Measurements from ENCODE around the gene UBLCP1.
"Not testable (repeated sequence)": the region's sequence is repeated elsewhere in the genome, so short reads cannot be mapped to it uniquely, and the experiment has no call there.

Gene UBLCP1, protein sequence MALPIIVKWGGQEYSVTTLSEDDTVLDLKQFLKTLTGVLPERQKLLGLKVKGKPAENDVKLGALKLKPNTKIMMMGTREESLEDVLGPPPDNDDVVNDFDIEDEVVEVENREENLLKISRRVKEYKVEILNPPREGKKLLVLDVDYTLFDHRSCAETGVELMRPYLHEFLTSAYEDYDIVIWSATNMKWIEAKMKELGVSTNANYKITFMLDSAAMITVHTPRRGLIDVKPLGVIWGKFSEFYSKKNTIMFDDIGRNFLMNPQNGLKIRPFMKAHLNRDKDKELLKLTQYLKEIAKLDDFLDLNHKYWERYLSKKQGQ

DNA sequence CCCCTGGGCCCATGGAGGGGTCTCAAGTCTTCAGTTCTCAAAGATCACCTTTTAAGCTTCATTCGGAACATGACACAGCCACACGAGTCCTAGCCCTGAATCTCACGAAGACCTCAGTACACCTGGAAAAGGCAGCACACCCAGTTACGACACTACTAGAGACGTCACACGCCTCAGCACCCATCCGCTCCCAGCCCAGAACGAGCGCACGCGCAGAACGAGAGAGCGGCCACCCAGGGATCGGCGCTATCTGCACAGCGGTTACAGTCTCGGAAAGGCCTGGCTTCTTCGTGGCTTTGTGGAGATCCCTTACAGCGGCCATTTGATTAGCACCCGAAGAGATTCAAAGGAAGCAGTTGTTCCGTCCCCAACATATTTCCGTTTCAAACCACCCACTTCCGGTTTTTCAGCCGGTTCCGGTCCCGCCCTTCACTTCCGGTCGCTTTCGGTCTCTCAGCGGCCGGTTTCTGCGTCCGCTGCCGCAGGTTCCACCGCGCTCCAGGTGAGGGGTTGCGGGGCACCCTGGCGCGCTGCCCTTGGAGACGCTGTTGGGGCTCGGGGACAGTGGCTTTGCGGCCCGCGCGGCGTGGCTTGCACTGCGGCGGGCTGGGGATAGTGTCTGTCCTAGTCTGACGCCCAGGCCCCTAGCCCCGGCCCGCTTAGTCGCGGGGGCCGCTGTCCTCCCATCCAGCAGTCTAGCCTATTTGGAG is at the start of gene UBLCP1:
Gene UBLCP1 (plus strand): TSS at position 432 of the 710 bp plus-strand sequence. CDS start 5,626 bp downstream, outside the sequence.
- DNase-seq: peak; percentile 87 to 88

DNA sequence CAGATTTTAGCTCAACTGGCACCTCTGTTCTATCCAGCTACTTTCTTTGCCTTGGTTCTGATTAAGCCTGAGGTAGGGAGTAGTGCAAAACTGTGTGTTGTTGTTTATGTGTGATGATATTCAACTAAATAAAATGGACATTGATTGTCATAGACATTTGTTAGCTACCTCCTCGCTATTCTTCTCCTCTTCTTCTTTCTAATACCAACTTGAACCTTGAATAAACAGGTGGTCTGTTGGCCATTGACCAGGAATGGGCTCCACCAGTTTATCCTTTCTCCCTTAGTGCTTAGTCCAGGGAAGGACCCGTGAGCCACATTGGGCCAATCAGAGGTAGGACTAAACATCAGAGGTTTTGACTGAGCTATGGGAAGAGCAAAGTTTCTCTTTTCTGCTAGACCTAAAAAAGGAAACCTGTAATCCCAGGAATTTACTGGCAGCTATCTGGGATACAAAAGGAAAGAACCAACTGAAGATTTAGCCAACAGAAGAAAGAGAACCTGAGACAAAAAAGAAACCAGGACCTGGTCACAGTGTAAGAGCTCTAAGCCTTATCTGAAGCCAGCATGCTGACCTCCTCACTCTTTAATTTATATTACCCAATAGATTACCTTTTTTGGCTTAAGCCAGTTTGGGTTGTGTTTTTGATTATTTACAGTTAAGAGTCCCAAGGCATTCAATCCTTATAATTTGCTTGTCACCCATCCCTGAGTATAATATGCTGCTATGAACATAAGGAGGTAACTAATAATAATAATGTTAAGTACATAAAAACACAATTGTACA is 48.4 kb upstream of the UBLCP1 start:
- no peak for DNase-seq

DNA sequence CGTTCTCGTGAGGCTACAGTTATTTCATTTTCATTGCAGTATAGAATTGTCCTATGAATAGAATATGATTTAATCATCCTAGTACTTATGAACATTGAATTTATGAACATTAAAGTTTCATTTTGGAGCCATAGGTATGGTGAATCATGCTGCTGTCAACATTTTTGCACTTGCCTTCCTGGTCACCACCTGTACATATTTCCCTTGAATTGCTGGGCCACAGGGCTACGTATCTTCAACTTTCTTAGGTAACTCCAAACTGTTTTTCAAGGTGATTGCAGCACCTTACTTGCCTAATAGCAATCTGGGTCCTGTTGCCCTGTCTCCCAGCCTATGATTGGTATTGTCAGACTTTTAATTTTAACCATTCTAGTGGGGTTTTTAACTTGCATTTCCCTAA is 47.2 kb upstream of the UBLCP1 start:
- no peak for DNase-seq

DNA sequence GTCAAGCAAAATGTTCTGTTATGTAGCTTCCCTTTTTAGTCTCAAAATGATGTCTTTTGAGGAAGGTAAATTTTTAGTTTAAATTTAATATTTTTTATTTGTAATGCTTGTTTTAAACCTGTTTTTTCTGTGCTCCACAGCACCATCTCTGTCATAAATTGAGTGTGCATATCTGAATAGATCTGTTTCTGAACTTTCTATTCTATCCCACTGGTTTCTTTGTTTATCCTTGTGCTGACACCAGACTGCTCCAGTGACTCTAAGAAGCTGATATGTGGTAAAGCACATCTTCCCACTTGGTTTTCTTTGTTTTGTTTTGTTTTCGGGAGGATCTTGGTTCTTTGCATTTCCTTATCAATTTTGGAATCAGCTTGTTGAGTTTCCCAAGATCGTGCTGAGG is 46.6 kb upstream of the UBLCP1 start:
- DNase-seq: no peak

DNA sequence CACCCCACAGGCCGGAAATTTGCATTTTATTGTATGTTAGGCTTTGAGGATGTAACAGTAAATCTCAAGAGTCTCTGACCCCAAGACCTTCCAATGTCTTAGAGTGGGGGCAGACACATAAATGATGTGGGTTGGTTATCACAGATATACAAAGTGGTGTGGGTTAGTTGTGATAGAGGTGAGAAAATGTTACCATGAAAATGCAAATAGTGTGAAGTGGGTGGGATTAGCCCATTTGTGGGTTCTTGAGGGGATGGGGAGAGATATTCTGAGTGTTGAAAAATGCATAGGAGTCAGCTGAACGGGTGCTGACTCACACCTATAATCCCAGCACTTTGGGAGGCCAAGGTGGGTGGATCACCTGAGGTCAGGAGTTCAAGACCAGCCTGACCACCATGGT is 45.9 kb upstream of the UBLCP1 start:
- DNase-seq: no peak

DNA sequence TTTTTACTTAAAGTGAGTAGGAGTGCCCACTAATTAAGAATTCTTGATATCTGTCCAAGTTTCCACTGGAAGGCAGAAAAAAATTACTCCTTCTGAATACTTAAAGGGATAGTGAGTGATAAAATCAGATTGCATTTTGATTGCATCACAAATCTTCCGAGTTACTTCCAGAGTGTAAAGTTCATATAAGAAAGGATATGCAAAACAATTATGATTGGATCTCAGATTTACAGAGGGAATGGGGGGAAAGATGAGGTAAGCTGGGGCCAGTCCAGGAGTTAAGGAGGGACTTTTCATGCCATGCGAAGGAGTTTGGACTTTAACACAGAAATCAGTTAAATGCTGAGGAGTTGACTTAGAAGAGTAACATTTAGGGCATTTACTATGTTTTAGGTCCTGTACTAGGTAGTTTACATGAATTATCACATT is 44.5 kb upstream of the UBLCP1 start:
- no peak for DNase-seq

DNA sequence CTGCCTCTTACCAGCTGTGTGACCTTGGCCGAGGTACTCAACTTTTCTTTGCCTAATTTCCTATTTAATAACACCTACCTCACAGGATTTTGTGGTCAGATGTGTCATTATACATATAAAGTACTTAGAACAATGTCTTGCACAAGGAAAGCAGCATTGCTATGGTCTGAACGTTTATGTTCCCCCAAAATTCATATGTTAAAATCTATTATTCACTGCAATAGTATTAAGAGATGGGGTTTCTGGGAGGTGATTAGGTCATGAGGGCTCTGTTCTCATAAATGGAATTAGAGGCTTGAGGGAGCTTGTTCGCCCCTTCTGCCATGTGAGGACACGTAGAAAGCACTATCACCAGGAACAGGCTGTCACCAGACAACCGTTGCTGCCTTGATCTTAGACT is 42.9 kb upstream of the UBLCP1 start:
- DNase-seq: no peak

DNA sequence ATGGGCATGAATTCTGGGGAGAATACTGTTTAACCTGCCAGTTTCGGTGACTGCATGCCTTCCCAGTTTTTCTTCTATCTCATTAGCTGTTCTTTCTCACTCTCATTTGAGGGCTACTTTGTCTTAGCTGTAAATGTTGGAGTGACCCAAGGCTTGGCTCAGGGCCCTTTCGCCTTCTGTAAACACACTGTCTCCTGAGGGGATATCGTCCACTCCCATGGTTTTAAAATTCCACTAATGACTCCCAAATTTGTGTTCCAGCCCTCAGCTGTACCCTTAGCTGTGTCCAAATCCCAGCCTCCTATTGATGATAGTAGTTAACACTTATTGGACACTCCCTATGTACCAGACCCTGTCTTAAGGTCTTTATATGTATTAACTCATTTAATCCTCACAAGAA is 39.6 kb upstream of the UBLCP1 start:
- DNase-seq: no peak

DNA sequence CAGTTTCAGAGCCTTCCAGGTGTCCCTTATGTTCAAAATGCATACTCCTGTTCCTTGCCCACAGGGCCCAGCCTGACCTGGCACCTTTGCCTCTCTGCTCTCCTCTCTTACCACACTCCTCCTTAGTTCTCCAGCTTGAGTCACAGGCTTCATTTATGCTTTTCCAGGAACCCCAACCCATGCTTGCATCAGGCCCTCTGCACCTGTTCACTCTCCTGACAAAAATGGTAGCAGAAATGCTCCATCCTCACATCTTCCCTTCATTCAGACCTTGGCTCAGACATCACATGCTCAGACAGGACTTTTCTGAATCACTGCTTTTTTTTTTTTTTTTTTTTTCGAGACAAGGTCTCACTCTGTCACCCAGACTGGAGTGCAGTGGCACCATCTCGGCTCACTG is 38.6 kb upstream of the UBLCP1 start:
- no peak for DNase-seq

DNA sequence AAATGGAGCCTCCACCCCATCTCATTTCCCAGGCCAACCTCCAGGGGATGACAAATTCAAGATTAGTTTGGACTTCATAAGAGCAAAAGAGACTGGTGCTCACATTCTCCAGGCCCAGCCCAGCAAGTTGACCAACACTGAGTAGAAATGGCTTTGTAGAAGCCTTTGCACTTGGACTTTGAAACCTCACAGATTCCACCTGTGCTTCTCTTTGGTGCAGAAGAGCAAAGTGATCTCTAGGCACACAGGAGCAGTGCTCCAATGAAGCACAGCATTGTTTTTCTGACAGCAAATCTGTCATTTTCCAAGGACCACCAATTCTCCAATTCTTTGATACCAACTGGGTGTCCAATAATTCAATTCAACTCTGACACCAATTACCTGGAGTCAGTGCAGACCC is 36.6 kb upstream of the UBLCP1 start:
- no peak for DNase-seq

DNA sequence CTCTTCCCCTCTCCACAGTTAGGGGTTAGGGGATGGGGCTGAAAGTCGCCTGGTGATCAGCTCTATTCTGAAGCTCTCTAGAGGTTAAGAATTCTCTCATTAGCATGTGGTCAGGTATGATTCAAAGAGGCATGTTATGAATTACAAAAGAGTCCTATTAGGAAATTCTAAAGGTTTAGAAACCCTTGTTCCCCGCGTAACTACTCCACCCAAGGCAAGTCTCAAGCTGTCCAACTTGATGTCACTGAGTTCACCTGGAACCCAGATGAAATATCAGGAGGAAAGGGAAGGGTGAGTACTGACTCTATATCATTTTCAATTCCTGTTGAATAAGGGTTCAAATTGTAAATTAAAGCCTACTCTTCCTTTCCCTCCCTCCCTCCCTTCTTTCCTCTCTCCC is 35.6 kb upstream of the UBLCP1 start:
- no peak for DNase-seq

DNA sequence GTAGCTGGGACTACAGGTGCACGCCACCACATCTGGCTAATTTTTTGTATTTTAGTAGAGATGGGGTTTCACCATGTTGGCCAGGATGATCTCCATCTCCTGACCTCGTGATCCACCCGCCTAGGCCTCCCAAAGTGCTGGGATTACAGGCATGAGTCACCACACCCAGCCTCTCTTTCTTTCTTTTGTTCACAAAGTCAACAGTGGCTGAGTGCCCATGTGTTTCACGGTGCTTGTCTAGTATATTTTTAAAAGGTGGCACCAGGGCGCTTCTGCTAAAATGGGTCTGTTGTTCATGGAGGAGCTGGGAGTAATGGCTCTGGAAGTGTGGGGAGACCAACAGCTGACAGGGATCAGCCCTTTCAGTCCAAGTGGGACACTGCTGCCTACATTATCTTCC is 35.0 kb upstream of the UBLCP1 start:
- not testable (repeated sequence) for DNase-seq

DNA sequence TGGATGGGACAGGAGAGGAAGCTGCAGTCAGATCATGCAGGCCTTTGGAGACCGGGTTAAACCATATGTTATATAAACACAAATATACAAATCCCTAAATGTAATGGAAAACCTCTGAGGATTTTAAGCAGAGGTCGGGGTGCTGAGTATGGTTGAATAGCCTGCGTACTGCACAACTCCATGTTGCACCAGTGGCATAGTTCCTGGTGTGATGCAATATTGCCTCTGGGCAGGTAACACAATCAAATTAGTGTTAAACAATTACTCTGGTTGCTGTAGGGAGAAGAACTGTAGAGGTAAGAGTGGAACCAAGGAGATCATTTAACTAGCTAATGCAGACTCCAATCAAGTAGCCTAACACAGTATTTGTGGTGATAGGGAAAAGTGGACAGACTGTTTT is 32.4 kb upstream of the UBLCP1 start:
- DNase-seq: no peak

DNA sequence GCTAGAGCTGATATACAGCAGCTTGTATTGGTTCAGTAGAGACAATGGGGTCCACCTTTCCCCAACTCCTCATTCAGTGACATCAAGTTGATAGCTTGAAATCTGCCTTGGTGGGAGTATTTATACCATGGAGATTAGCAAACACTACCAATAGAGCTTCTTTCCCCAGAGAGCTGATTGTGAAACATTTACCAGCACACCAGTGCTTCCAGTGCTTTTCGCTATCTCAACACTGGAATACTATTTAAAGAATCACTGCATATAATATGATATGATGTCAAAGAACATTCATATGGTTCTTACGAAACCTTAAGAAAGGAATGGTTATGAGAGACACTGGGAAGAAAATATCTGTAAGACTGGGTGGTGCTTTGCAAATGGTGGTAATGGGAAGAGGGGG is 31.9 kb upstream of the UBLCP1 start:
- DNase-seq: no peak

DNA sequence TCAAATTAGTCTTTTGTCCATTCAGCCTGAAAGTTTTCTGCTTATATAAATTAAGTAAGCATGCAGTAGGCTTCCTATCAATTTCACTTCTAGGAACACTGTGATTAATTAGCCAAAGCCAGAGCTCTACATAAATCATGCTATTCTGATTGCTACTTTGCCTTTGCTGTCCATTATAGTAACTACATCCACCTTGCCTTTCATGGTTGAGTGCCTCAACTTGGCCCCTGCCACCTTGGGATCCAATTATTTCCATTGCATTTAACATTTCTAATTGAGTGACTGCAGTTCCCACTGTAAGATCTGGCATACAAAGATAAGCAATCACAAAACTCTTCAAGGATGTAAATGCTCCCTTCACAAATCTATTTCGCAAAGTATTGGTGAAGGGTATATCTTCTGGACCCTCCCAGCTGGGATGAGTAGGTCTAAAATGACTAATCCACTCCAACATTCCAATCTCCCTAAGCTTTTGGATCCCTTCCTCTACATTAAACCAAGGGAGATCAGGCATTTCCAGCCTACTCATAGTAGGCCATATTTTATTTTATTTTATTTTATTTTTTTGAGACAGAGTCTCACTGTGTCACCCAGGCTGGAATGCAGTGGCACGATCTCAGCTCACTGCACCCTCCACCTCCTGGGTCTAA is 27.1 kb upstream of the UBLCP1 start:
- DNase-seq: not testable (repeated sequence)

DNA sequence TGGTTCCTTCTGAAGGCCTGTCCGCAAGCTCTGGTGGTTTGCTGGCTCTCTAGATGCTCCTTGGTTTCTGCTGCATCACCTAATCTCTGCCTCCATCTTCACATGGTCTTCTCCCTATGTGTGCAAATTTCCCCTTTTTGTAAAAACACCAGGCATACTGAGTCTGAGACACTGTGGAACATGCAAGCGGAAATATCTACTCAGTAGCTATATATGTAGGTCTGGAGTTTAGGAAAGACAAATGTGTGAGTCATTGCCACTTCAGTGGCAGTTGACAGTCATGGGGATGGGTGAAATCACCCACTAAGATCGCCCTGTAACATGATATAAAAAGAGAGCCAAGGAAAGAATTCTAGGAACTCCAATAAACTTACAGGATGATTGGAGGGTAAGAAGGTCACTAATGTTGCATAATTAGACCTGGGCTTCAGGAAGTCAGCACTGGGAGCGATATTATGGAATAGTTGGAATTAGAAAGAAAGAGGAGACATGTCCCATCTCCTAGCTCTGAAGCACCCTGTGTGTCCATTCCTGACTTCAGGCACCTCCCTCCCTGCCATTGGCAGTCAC is 22.7 kb upstream of the UBLCP1 start:
- peak in 1 of 2 experiments; percentile 35 for DNase-seq

DNA sequence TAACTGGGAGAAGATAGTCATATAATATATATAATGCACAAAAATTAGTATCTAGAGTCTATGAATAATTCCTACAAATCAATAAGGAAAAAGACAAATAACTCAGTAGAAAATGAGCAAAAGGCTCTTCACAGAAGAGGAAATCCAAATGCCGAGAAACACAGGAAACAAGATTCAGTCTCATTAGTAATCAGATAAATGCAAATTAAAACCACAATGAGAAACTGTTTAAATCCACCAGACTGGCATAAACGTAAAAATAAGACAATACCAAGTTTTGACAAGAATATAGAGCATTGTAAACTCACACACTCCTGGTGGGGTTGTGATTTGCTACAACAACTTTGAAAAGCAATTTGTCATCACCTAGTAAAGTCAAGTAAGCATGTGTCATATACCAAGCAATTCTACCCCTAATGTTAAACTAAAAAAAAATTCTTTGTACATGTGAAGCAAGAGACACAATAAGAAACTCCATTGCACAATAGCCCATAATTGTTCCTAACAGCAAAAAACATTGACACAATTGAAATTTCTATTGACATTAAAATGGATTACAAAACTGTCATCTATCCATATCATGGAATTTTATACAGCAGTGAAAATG is 21.0 kb upstream of the UBLCP1 start:
- no peak for DNase-seq

DNA sequence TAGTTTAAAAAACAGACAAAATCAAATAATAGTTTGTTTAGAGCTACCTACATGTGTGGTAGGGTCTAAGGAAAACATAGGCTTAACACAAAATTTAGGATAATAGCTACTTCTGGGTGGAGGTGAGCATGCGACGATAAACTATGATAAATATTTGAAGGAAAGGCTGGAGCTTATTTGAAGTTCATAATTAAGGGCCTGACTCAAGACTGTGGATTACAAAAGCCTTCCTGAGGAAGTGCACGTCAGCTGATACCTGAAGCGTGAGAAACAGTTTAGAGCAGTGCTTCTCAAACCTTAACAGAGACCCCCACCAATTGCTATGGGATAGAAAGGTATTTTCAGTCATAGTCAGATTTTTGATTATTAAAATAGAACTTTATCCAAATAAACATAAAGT is 20.4 kb upstream of the UBLCP1 start:
- DNase-seq: no peak

DNA sequence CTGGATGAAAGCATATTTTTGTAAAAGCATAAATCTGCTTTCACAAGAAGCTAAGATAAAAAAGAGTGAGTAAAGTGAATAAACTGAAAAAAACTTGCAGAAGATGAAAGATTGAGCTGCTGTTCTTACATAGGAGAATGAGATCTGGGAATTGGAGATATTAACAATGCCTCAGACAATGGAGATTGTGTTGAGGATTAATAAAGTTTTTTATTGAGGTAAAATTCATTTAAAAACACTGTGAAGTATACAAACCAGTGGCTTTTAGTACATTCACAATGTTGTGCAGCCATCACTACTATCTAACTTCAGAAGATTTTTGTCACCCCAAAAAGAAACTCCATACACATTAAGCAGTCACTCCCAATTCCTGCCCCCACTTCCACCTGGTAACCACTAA is 19.7 kb upstream of the UBLCP1 start:
- DNase-seq: no peak

DNA sequence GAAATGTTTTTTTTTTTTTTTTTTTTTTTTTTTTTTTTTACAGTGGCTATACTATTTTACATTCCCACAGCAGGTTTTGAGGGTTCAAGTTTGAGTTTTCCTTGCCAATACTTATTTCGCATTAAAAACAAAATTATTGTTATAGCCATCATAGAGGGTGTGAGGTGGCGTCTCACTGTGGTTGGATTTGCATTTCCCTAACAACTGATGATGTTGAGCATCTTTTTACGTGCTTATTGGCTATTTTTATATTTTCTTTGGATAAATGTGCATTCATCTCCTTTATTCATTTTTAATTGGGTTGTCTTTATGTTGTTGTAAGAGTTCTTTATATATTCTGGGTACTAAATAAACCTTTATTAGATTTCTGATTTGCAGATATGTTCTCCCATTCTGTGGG is 18.9 kb upstream of the UBLCP1 start:
- DNase-seq: no peak

DNA sequence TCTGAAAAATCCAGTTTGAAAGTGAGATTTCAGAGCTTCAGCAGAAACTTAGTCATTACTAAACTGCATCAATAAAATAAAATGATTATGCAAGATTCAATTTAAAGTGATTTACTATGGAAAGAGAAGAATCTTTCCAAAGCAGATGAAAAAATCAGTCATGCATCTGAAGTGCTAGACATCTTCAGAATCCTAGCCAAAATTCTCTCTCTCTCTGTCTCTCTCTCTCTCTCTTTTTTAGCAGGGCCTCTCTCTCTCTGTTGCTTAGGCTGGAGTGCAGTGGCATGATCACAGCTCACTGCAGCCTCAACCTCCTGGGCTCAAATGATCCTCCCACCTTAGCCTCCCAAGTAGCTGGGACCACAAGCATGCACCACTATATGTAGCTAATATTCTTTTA is 18.2 kb upstream of the UBLCP1 start:
- DNase-seq: no peak

DNA sequence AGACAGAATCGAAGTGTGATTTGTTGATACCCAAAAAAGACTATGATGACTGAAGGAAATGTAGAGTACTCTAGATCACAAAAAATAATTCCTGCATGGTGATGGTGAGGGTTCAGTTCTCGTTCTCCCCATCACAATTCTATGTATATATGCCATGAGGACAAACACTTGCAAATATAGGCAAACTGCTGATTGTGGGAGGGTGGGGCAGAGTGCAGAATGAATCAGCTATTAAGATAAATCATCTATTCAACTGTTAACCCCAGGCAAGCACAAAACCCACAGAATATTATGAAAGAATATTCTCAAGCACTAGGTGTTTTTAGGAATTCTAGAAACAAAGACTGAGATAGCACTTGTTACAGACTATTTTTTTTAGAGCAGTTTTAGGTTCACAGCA is 13.9 kb upstream of the UBLCP1 start:
- no peak for DNase-seq

DNA sequence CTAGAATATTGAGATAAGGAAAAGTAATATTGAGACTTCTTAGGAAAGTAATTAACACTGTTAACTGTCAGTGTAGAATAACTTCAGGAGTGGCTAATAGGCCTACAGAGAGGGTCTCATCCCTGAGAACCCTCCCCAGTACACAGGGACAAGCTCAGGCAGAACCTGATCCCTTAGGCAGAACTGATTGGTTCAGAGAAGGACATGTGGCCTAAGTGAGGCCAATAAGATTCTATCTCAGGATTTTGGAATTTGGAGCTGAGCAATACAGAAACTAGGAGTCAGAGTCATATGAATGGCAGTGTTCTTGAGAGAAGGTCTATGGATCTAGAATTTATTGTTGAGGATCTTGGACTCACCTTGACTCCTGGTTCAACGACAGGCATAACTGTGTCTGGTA is 10.9 kb upstream of the UBLCP1 start:
- no peak for DNase-seq

Measured in activated T-cell treated with anti-CD3 and anti-CD28 coated beads, Interleukin-2, amount 50 U/mL, for 48 hours (primary cell).